Epithelial cell of proximal tubule (primary cell): ENCODE measurements around the gene ASB16. TPM values are rescaled to one million over a fixed set of nuclear protein-coding genes. Genes with fewer than 3 reads are reported as not detected.
A peak's percentile ranks its signal among the peaks of the same experiment; 100 is the strongest.

ENCODE experiments used
- DNase-seq: peaks from one replicate; pipeline ENCODE4 v3.0.0-alpha.2; 2011; ENCODE audit warnings: low read depth
- H3K4me3 ChIP-seq: 2 replicates; pipeline ENCODE4 v1.5.1; 2011; ENCODE audit warnings: low read depth, mild to moderate bottlenecking, low read length
- CTCF ChIP-seq: conservative IDR thresholded peaks from 2 replicates; pipeline ENCODE4 v1.5.1; 2012; ENCODE audit warnings: low read depth, mild to moderate bottlenecking, low read length
- total RNA-seq: library from RNA; depleted of rRNA; stranded (reverse); fragments of >200 nt; gene quantifications from 2 replicates; pipeline ENCODE4 v1.2.3, GENCODE V29; 2015

The ASB16 gene
- not detected in 2 replicates for total RNA-seq

- no peak for TF ChIP-seq CTCF
- DNase-seq = no peak
- no peak within 1 kb of the TSS for H3K4me3 ChIP-seq
Measured at GRCh38 chr17:44170499-44171201, at the start of gene ASB16. Gene ASB16 (plus strand): TSS chr17:44170704. CDS start chr17:44170790, 86 bp downstream.

- no peak for TF ChIP-seq CTCF
- no peak for DNase-seq
- no peak overlapping the region for H3K4me3 ChIP-seq
Measured at GRCh38 chr17:44120851-44121605, 49.5 kb upstream of the ASB16 start.

GRCh38 chr17:44121997-44122815 lies 48.3 kb upstream of the ASB16 start:
- DNase-seq = no peak
- no peak for TF ChIP-seq CTCF
- peak overlapping the region; percentile 76 for H3K4me3 ChIP-seq

- no peak for DNase-seq
- TF ChIP-seq CTCF = no peak
- peak overlapping the region; percentile 76 for H3K4me3 ChIP-seq
Measured at GRCh38 chr17:44122816-44123355, 47.6 kb upstream of the ASB16 start.

GRCh38 chr17:44123356-44124117 lies 47.0 kb upstream of the ASB16 start, which contains the start of gene HDAC5:
Gene HDAC5 (minus strand): TSS chr17:44123641. CDS start chr17:44117515, 6,126 bp downstream.
- peak within 1 kb of the TSS; percentile 76 for H3K4me3 ChIP-seq
- DNase-seq = peak; percentile 45
- peak; percentile 59 for TF ChIP-seq CTCF

GRCh38 chr17:44124118-44124438 lies 46.4 kb upstream of the ASB16 start:
- peak overlapping the region; percentile 76 for H3K4me3 ChIP-seq
- DNase-seq = peak; percentile 22
- no peak for TF ChIP-seq CTCF
